ENCODE results near the gene DFFB.

DNA sequence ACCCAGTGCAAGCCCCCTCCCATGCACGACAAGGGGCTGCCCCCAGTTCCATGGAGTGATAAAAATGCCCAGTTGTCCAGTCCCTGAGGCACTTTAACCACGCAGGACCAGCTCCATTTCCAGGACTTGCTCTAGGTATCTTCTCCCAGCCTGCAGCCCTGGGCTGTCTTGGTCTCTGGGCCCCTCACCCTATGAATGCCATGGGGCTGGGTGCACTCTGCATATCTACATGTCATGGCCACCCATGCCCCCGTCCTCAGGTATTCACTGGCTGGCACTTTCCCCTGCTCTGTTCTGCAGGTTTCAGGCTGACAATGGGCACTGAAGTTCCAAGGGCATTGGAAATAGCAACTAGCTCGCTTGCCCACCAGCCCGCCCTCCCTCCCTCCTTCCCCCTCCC lies 62.4 kb downstream of the DFFB start:
- TF ChIP-seq, protein P1, sequence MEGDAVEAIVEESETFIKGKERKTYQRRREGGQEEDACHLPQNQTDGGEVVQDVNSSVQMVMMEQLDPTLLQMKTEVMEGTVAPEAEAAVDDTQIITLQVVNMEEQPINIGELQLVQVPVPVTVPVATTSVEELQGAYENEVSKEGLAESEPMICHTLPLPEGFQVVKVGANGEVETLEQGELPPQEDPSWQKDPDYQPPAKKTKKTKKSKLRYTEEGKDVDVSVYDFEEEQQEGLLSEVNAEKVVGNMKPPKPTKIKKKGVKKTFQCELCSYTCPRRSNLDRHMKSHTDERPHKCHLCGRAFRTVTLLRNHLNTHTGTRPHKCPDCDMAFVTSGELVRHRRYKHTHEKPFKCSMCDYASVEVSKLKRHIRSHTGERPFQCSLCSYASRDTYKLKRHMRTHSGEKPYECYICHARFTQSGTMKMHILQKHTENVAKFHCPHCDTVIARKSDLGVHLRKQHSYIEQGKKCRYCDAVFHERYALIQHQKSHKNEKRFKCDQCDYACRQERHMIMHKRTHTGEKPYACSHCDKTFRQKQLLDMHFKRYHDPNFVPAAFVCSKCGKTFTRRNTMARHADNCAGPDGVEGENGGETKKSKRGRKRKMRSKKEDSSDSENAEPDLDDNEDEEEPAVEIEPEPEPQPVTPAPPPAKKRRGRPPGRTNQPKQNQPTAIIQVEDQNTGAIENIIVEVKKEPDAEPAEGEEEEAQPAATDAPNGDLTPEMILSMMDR (IDR thresholded peaks at IDR 0.05 in 2 of 3, conservative IDR thresholded peaks at IDR 0.05 in 1 of 3; ENCODE audit: borderline replicate concordance in 1 of 3, insufficient read depth in 1 of 3, low read depth in 2 of 3, low read length in 2 of 3): no peak
- TF ChIP-seq POLR2A (IDR thresholded peaks at IDR 0.05; ENCODE audit: borderline replicate concordance, extremely low read depth, insufficient read depth, insufficient read length): no peak
- no peak for TF ChIP-seq ZNF274 (IDR thresholded peaks at IDR 0.05; ENCODE audit: low read depth, low read length)
- no peak for TF ChIP-seq ZFX (IDR thresholded peaks at IDR 0.05)
- no peak for TF ChIP-seq ZBTB33 (IDR thresholded peaks at IDR 0.05; ENCODE audit: extremely low read depth, insufficient replicate concordance, low read length)
- no peak for TF ChIP-seq EZH2phosphoT487 (IDR thresholded peaks at IDR 0.05; ENCODE audit: borderline replicate concordance)
